ENCODE data around the gene STARD3NL.

- TF ChIP-seq CTCF (IDR thresholded peaks at IDR 0.05) = no peak
- TF ChIP-seq EP300 (IDR thresholded peaks at IDR 0.05) = no peak
Observed at GRCh38 chr7:38163671-38164070, 14.4 kb upstream of the STARD3NL start.
